PC-3 (cell line): ENCODE data around the gene HMG20A. TPM values are rescaled to one million over a fixed set of nuclear protein-coding genes. Genes with fewer than 3 reads are reported as not detected.

ENCODE experiments used
- ATAC-seq: fragments of 200-7000 bp; cut with Tn5 transposase; 2 replicates; pipeline ENCODE4 v1.9.1; 2020; ENCODE audit warnings: mild to moderate bottlenecking, moderate library complexity
- Bru-seq: library from RNA; stranded (reverse); fragments of 400-500 nt; gene quantifications from one replicate; lab custom pipeline; 2021; lab: Mats Ljungman, UMichigan
- BruChase-seq, 2 experiments: library from RNA; stranded (reverse); fragments of 400-500 nt; gene quantifications; one replicate each; lab custom pipeline; 2021; lab: Mats Ljungman, UMichigan
- BruUV-seq: library from RNA; stranded (reverse); fragments of 400-500 nt; replicated peaks from 2 replicates; lab custom pipeline; 2021; lab: Mats Ljungman, UMichigan
- CTCF ChIA-PET: fragments of 300-600 bp; sonication (Branson Sonifier 250); formaldehyde crosslinking; loops from one replicate; lab custom pipeline; 2022; ENCODE audit warnings: antibody characterized with exemption; lab: Charles Lee
- POLR2A ChIA-PET: fragments of 300-600 bp; sonication (Branson Sonifier 250); formaldehyde crosslinking; loops from one replicate; lab custom pipeline; 2022; ENCODE audit warnings: antibody characterized with exemption; ENCODE audit not compliant: unreplicated experiment; lab: Charles Lee
- DNase-seq: peaks from one replicate; pipeline ENCODE4 v3.0.0-alpha.2; 2015
- H2AFZ ChIP-seq: fragments of 300-600 bp; sonication (generic); 2 replicates; pipeline ENCODE4 v1.6.0; 2016; ENCODE audit warnings: antibody characterized with exemption, low read length
- H3F3A ChIP-seq: fragments of 300-600 bp; sonication (generic); one replicate; pipeline ENCODE4 v1.6.0; 2017; ENCODE audit warnings: antibody characterized with exemption, low read length, control low read depth, mild to moderate bottlenecking; ENCODE audit not compliant: unreplicated experiment
- H3K27ac ChIP-seq: fragments of 300-600 bp; sonication (generic); 2 replicates; pipeline ENCODE4 v1.5.1; 2016; ENCODE audit warnings: mild to moderate bottlenecking, low read length
- H3K27me3 ChIP-seq: fragments of 300-600 bp; sonication (generic); 2 replicates; pipeline ENCODE4 v1.6.1; 2016; ENCODE audit warnings: low read length, mixed read lengths
- H3K36me3 ChIP-seq: fragments of 300-600 bp; sonication (generic); 2 replicates; pipeline ENCODE4 v1.6.1; 2016; ENCODE audit warnings: low read depth, mixed run types, low read length, mixed read lengths
- H3K4me1 ChIP-seq: fragments of 300-600 bp; sonication (generic); 2 replicates; pipeline ENCODE4 v1.5.1; 2016; ENCODE audit warnings: low read length; ENCODE audit not compliant: insufficient read depth
- H3K4me2 ChIP-seq: fragments of 300-600 bp; sonication (generic); 2 replicates; pipeline ENCODE4 v1.6.0; 2016; ENCODE audit warnings: low read length
- H3K4me3 ChIP-seq: fragments of 300-600 bp; sonication (generic); 2 replicates; pipeline ENCODE4 v1.5.1; 2016; ENCODE audit warnings: mild to moderate bottlenecking, low read length, mixed read lengths
- H3K79me2 ChIP-seq: fragments of 300-600 bp; sonication (generic); 2 replicates; pipeline ENCODE4 v1.6.1; 2017; ENCODE audit warnings: low read length, mixed read lengths
- H3K9ac ChIP-seq: fragments of 300-600 bp; sonication (generic); 2 replicates; pipeline ENCODE4 v1.6.0; 2016; ENCODE audit warnings: mild to moderate bottlenecking, low read length
- H3K9me2 ChIP-seq: fragments of 300-600 bp; sonication (generic); replicated peaks from 2 replicates; pipeline ENCODE4 v1.6.1; 2016; ENCODE audit warnings: mixed run types, low read length, mixed read lengths
- H3K9me3 ChIP-seq: fragments of 300-600 bp; sonication (generic); 2 replicates; pipeline ENCODE4 v1.6.1; 2016; ENCODE audit warnings: low read length, mixed read lengths
- H4K20me1 ChIP-seq: fragments of 300-600 bp; sonication (generic); 2 replicates; pipeline ENCODE4 v1.6.1; 2016; ENCODE audit warnings: low read length, mixed read lengths
- CTCF ChIP-seq: fragments of 300-600 bp; sonication (generic); conservative IDR thresholded peaks from 2 replicates; pipeline ENCODE4 v1.5.1; 2017; ENCODE audit warnings: antibody characterized with exemption, low read depth, mild to moderate bottlenecking, low read length
- EZH2 ChIP-seq: fragments of 300-600 bp; sonication (generic); IDR thresholded peaks from one replicate; pipeline ENCODE4 v1.6.1; 2017; ENCODE audit warnings: antibody characterized with exemption, mild to moderate bottlenecking, low read length; ENCODE audit not compliant: unreplicated experiment
- EZH2phosphoT487 ChIP-seq: fragments of 300-600 bp; sonication (generic); IDR thresholded peaks from 2 replicates; pipeline ENCODE4 v1.6.1; 2018; ENCODE audit warnings: mild to moderate bottlenecking, antibody characterized with exemption, low read length, borderline replicate concordance
- intact Hi-C: fragments of 100-400 bp; cut with micrococcal nuclease; formaldehyde crosslinking; loops from 2 replicates; pipeline ENCODE4 v1.9.0; 2023
- long read RNA-seq: library from polyadenylated mRNA; unstranded; transcript quantifications from one replicate; pipeline ENCODE4 v2.0.0, GENCODE V29; 2021; ENCODE audit not compliant: unreplicated experiment
- total RNA-seq: library from RNA; depleted of rRNA; stranded (reverse); fragments of >200 nt; gene quantifications from 2 replicates; pipeline ENCODE4 v1.2.3, GENCODE V29; 2014; rRNA removed

HMG20A gene
- 17.6 and 22.0 TPM in 2 replicates for total RNA-seq
- percentile 69 among the genes with signal in this experiment for Bru-seq, nascent RNA
- BruChase-seq, experiment 1, labeled RNA remaining after a 6-hour chase: percentile 64 among the genes with signal in this experiment
- percentile 68 among the genes with signal in this experiment for BruChase-seq, experiment 2, labeled RNA remaining after a 2-hour chase
- long read RNA-seq, full-length matches to known transcripts: 22 of 31 reads
- long read RNA-seq, partial matches to known transcripts: 3 of 31 reads
- long read RNA-seq, other reads (novel, unspliced or antisense): 6 of 31 reads

GRCh38 chr15:77420610-77421369 is at the start of gene HMG20A:
TSS of gene HMG20A (plus strand) at chr15:77420888. CDS start at chr15:77458408, 37,520 bp downstream.
- Histone ChIP-seq H4K20me1 (peaks cover 4% of the 10 kb centered on the region; the same call in 1 of the 2 replicates), H3K4me2 (peak within 1 kb of the TSS; percentile 91), H3F3A (no peaks in the 10 kb centered on the region), H3K9me2 (no peaks in the 10 kb centered on the region), H3K4me1 (peaks cover 48% of the 10 kb centered on the region), H2AFZ (peak within 1 kb of the TSS; percentile 95), H3K27ac (peak within 1 kb of the TSS; percentile 64), H3K36me3 (no peaks in the 10 kb centered on the region), H3K9me3 (no peaks in the 10 kb centered on the region), H3K9ac (peak within 1 kb of the TSS; percentile 86), H3K4me3 (peak within 1 kb of the TSS; percentile 92), H3K27me3 (no peaks in the 10 kb centered on the region), H3K79me2 (peaks cover 86% of the 10 kb centered on the region)
- intact Hi-C loops: loop anchor here (10.0 kb wide), 1 partner anchor 74 kb away; no protein-coding TSS in a partner anchor
- no TSS peak for BruUV-seq
- ChIA-PET POLR2A (interaction anchor here (0.5 kb wide), 1 partner anchor 1779 kb away, joined by 7 read pairs; no protein-coding TSS in a partner anchor), CTCF (no interaction called here)
- peak; percentile 70 for DNase-seq
- 0 out of 2 replicates have a peak, but pooled peaks have one; percentile 18 for ATAC-seq
- TF ChIP-seq CTCF (no peak), EZH2 (no peak), EZH2phosphoT487 (no peak)

GRCh38 chr15:77371850-77372563 is 48.7 kb upstream of the HMG20A start:
- CTCF ChIA-PET: interaction anchor here (0.5 kb wide), 1 partner anchor 185 kb away, joined by 7 read pairs; no protein-coding TSS in a partner anchor
- DNase-seq: no peak
- POLR2A ChIA-PET: no interaction called here

More at GRCh38 chr15:77371850-77372563, 48.7 kb upstream of the HMG20A start:
- Histone ChIP-seq H3K27ac (no peak overlapping the region), H3K27me3 (no peaks in the 10 kb centered on the region), H3K4me2 (no peak overlapping the region), H3K4me3 (no peak overlapping the region), H3K9me3 (no peaks in the 10 kb centered on the region), H3K79me2 (no peaks in the 10 kb centered on the region), H3K36me3 (no peaks in the 10 kb centered on the region), H2AFZ (no peak overlapping the region), H3K9me2 (no peaks in the 10 kb centered on the region), H3K9ac (no peak overlapping the region), H4K20me1 (no peaks in the 10 kb centered on the region), H3F3A (no peaks in the 10 kb centered on the region), H3K4me1 (peaks cover 5% of the 10 kb centered on the region; the same call in 1 of the 2 replicates)
- intact Hi-C loops: no loop called here
- BruUV-seq: no TSS peak
- TF ChIP-seq EZH2phosphoT487 (no peak), EZH2 (no peak), CTCF (no peak)
- ATAC-seq: no peak
